ENCODE results near the gene FARSB.
"Not testable (repeated sequence)": the region's sequence is repeated elsewhere in the genome, so short reads cannot be mapped to it uniquely, and the experiment has no call there.

The FARSB gene

DNA sequence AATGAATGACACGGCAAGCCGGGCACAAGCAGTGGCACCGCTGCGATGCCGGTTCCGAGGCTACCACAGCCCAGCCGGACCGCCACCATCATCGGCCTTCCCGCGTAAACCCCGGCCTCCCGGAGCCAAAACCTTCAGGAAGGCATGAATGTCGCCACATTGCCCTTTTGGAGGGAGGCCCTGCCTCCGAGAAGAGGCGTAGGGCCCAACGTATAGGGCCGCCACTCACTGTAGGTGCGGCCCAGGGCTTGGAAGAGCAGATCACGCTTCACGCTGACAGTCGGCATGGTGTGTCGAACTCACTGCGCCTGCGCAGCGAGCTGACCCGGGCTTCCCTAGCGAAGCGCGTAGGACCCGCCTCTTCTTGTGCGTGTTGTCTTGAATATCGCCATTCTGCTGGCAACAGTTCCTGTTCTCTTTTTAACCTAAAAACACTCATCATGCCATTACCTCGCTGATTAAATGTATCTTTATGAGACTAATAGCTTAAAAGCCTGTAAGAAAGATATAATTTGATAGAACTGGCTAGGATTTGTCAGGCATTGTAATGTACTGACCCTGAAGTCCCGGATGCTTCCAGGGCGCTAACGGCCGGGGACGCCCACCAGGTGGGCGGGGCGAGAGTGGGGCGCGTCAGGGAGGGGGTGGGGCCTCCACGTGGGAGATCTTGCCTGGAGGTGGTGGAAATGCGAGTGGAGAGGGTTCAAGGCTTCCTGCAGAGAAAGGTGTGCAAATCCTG, at the start of gene FARSB:
FARSB (minus strand) TSS at position 306 of the 739 bp plus-strand sequence; CDS start at position 287, 19 bp downstream.
- peak; percentile 95 for DNase-seq (ENCODE audit: low spot score)

DNA sequence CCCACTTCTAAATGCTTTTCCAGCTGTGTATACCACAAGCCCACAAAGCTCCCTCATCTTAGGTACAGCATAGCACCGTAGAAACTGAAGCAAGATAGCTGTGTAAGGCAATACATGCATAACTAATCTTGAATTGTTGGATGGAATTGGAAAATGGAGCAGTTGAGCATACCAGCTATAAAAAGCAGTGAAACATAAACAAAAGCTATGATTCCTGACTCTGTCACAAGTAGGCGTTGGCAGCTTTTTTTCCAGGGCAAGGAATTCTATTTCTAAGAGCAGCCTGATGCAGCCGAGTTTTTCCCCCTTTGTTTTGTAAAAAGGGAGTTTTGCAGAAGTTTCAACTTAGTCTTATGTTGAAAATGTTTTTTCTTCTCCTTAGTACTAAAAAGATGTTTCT, 48.0 kb upstream of the FARSB start:
- peak; percentile 49 for DNase-seq (ENCODE audit: low spot score)

DNA sequence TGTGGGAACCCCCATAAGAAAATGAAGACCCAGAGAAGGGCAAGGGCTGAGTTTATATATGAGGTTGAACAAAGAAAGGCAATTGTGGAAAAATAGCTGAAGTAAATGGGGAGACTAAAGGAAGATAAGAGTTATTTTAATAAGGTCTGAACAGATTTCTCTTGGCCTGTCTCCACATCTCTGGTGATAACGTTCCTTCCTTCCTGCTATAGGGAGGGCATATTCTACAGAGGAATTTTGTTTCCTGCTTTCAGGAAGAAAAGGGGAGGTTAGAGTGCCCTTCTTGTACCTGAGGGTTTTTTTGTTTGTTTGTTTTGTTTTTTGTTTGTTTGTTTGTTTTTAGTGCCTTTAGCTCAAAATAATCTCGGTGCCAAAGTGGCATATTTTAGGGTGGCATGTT, 47.2 kb upstream of the FARSB start:
- no peak for DNase-seq (ENCODE audit: low spot score)

DNA sequence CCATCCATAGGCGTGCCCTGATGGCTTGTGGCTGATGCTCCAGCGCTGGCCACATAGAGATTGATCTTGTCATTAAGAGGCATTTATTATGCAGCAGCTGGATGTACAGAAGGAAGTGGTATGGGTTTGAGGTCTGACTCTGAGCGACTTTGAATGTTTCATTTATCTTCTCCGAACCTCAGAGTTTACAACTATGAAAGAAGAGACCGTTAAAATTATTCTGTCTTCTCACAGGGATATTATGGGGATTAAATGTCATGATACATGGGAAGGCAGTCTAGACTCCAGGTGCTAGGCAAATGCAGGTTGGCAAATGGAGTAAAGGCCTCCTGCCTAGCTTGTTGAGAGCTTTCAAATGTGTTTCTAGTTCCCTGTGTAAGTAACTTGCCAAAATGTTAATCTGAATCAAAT, 45.8 kb upstream of the FARSB start:
- DNase-seq (ENCODE audit: low spot score): no peak

DNA sequence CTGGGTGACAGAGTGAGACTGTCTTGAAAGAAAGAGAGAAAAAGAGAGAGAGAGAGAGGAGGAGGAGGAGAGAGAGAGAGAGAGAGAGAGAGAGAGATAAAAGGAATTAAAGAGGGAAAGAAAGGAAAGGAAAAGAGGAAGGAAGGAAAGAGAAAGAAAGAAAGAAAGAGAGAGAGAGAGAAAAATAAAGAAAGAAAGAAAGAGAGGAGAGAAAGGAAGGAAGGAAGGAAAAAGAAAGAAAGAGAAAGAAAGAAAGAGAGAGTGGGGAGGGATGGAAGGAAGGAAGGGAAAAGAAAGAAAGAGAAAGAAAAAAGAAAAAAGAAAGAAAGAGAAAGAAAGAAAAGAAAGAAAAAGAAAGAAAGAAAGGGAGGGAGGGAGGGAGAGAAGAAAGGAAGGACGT, 45.3 kb upstream of the FARSB start:
- DNase-seq (ENCODE audit: low spot score): no peak

DNA sequence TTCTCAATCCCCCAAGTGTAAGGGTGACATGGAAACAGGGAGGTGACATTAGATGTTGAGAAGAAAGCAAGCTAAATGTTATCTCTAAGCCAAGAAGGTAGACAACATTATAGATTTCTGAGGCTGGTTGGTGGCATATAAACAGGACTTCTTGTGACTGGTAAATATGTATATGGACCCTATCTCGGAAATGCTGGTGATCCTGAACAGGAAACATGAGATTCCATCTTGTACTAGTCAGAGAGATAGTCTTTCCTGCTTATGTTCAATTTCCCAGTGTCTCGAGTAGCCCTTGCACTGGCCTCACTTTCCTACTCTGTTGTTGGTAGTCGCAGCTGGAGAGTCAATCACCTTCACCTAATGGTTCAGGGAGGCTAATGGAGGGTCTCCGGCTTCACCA, 42.4 kb upstream of the FARSB start:
- no peak for DNase-seq (ENCODE audit: low spot score)

DNA sequence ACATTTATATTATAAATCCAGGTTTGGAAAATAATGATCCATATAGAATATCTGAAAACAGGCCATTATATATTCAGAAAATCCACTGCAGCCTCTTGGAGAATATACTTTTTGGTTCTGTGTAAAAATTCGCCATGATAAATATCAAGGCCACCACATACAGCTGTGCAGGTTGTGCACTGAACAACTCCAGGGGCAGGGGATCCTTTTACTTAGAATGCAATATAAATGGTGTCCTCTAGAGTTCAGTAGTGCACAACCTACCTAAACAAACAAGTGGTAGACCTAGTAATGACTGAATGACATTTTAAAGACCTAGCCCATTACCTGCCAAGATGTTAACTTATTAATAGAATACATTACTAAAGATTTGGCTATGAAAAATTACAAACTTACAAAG, 37.9 kb upstream of the FARSB start:
- DNase-seq (ENCODE audit: low spot score): no peak

DNA sequence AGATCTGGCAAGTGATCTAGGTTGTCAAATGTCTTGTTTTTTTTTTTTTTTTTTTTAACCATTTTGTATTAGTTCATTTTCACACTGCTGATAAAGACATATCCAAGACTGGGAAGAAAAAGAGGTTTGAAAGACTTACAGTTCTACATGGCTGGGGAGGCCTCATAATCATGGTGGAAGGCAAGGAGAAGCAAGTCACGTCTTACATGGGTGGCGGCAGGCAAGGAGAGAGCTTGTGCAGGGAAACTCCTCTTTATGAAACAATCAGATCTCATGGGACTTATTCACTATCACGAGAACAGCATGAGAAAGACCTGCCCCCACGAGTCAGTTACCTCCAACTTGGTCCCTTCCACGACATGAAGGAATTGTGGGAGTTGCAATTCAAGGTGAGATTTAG, 37.5 kb upstream of the FARSB start:
- DNase-seq (ENCODE audit: low spot score): not testable (repeated sequence)

DNA sequence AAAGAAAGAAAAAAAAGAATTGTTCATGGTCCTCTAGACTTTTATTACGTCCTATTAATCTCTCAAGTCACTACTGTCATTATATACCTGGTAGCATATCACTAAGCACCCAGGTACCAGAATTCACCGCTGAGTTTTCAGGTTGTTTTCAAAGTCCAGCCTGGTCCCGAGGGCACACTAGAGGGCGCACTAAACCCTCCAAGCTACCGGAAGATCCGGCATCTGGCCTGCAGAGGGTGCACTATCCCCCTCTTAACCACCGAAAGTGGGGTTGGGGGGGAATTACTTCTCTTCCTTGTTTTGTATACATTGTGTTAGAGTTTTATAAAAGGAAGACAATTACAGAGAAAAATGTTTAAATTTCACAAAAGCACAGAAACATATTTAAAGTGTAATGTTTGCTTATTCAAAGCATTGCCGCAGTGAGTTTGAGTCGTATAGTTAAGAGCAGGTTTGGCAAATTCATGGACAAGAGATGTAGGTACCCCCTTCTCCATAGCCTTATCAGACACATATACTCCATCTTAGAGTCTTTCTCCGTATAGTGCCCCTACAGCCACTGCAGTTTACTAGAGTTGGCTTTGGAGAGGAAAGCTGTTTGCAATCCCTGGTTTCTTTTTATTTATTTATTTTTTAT, 34.8 kb upstream of the FARSB start:
- peak; percentile 76 for DNase-seq (ENCODE audit: low spot score)

DNA sequence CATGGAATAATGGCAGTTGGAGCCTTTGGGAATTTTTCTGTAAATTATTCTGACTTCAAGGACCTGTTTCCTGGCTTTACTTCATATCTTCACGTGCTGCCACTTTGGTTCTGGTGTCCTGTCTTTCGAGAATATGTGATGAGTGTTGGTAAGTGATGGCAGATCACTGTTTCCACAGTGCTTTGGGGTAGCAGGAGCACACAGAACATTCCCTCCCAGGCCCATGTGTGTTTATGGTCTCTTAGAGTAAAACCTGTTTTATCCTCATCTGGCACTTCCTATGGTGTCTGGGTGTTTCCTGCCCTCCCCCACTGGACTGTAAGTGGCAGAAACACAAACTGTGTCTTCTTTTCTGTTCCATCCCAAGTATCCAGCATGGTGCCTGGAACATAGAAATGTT, 33.4 kb upstream of the FARSB start:
- no peak for DNase-seq (ENCODE audit: low spot score)

DNA sequence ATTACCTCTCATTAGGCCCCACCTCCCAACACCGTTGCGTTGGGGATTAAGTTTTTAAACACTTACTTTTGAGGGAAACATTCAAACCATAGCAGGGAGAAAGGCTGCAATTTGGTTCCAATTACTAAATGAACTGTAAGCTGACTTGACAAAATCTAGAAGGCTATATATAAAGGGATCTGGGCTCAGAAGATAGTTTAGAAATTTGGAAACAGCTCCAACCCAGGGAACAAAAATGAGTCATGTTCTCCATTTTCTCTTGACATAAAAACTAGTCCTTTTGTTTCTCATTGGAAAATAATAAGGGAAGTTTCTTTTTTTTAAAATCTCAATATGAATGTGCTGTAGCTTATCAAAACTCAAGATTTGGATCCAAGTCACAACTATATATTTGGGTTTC, 33.0 kb upstream of the FARSB start:
- DNase-seq (ENCODE audit: low spot score): no peak

DNA sequence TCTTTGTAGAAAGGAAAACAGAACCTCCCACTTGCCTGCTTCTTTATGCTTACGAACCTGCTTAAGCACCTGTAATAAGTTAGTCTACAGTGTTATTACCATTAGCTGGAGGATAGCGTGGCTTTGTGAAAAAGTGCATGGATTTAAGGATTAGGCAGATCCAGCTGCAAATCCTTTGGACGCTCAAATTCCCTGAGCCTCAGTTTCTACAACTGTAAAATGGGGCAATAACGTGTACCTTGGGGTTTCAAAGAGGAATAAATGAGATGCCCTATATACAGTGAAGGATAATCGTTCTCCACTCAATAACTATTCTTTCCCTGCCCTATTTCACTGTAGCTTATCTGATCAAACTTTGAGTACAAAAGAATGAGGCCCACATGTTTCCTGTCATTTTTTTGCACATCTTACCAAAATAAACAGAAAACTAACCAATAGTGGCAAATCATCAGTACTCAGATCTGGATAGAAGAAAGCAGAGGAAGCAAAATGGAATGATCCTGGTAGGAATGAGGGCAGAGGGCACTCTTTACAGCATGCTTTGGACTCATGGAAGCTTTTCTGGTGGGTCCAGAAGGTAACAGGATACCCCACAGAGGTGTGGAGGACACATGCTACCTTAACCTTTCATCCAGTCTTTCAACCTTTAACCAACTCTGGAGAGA, 30.3 kb upstream of the FARSB start:
- DNase-seq (ENCODE audit: low spot score): no peak

DNA sequence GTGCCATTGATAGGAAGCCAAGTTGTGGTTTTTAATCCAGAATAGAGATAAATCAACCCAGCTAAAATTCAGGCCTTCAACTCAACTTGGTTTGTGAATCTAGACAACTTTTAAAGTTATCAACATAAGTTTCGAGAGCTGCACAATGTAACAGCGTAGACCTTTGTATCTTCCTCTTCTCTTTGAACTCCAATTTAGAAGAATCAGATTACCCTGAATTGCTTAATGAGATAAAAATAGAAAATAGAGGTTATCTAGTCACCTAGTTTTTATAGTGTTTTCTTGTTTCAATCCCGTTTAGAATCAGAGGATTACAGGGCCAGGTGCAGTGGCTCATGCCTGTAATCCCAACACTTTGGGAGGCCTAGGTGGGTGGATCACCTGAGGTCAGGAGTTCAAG, 27.9 kb upstream of the FARSB start:
- DNase-seq (ENCODE audit: low spot score): no peak

DNA sequence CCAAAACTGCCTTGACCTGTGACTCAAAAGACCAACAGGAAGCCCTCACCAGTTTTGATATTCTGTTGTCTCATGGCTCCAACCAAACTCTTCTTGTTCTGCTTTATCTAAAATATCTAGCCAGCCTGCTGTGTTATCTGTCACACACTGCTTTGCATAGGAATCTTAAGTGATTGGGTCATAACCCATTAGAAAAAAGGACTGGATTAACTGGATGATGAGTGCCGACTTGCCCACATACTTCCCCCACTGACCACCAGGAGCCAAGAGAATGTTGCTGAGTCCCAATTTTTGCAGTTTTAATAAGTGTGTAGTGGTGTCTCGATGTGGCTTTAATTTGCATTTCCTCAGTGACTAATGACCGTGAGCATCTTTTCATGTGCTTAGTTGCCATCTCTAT, 22.1 kb upstream of the FARSB start:
- no peak for DNase-seq (ENCODE audit: low spot score)

DNA sequence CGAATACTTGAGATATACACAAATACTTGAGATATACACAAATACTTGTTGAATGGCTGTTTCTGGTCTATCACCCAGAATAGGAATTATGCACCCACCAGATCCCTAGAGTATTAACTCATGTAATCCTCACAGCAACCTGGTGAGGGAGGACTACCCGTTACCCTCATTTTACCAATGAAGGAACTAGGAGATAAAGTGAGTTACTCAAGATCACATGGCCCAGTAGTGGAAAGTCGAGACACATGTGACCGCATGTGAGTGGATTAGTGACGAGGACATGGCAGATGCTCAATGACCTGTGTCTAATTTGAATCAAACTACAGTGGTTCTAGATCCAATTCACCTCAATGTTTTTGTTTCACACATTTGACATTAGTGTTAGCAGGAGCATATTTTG, 18.0 kb upstream of the FARSB start:
- DNase-seq (ENCODE audit: low spot score): no peak

DNA sequence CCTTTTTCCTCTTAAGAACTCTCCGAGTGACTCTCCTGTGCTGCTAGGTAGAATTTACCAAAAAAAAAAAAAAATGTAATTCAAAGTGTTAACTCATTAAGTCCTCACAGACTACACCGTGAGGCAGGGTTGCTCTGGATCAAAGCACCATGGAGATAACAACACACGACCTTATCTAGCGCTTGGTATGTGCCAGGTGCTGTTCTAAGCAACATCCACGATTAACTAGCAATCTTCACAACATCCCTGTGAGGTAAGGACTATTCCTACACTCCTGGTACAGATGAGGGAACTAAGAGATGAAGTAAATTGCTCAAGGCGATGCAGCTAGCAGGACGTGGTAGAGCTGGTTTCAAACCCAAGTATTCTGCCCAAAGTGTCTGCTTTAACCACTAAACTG, 17.4 kb upstream of the FARSB start:
- no peak for DNase-seq (ENCODE audit: low spot score)

DNA sequence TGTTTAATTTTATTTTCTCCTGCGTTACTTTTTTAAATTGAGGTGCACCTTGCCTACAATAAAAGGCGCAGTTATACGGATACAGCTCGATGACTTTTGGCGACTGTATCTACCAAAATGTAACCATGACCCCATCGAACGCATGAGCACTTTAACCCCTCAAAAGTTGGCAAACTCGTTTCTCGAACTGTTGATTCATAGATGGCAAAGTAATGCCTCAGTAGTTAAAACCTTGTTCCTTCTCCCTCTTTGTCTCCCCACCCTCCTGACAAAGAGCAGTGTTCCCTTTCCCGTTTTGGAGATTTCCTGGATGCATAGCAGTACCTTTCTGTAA, 16.1 kb upstream of the FARSB start:
- no peak for DNase-seq (ENCODE audit: low spot score)

DNA sequence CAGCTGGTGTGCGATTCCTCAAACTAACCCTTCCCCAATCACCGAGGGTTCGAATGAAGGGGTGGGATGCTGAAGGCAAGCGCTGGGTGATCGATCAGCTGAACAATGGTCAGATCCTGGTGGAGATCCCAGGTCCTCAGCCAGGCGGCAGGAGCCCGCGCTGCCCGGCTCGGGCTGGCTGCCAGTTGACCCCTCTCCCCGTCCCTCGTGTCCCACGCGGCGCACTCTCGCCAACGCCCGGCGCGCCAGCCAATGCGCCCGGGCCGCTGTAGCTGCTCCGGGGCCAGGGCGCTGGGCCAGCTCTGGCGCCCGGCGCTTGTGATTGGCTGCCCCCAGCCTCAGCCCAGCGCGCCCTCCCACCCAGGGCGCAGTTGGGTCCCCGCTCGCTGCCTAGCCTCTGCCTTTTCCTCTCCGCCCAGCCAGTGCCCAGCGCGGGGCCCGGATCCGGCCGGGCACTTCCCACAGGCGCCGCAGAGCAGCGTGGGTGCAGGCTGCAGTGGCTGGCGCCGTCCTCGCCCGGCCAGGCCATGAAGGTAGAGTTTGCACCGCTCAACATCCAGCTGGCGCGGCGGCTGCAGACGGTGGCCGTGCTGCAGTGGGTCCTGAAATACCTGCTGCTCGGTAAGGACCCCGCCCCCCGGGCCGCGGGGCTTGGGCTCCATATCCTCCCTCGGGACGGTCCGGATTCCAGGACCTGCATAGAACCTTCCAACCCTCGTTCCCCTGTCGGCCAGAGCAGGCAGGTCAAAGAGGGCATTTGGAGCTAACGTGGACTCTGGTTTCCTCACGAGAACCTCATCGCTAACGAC, 15.6 kb upstream of the FARSB start, which contains the start of gene MOGAT1:
MOGAT1 (plus strand) TSS at position 400 of the 809 bp plus-strand sequence; CDS start at position 528, 128 bp downstream.
- DNase-seq (ENCODE audit: low spot score): peak; percentile 35

DNA sequence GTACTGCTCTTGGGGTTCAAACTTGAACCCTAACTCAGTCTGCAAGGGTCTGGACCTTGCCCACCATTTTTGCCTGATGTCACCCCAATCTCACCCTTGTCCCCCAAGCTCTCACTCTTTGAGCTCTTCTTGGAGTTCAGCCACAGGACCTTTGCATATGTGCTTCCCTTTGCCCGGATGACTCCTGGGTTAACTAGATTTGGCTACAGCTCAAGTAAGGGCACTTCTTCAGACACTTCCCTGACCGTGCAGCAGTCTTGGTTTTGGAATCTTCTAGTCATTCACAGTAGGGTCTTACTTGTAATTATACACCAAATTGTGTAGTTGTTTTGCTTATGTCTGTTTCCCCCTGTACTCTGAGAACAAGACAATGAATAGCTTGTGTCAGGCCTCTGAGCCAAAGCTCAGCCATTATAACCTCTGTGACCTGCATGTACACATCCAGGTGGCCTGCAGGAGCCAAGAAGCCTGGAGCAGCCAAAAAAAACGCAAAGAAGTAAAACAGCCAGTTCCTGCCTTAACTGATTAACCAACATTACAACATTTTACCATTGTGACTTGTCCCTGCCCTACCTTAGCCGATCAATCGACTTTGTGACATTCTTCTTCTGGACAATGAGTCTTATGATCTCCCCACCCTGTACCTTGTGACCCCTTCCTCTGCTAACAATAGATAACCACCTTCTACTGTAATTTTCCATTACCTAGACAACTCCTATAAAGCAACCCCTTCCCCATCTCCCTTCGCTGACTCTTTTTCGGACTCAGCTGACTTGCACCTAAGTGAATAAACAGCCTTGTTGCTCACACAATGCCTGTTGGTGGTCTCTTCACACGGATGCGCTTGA, 14.5 kb upstream of the FARSB start:
- no peak for DNase-seq (ENCODE audit: low spot score)

DNA sequence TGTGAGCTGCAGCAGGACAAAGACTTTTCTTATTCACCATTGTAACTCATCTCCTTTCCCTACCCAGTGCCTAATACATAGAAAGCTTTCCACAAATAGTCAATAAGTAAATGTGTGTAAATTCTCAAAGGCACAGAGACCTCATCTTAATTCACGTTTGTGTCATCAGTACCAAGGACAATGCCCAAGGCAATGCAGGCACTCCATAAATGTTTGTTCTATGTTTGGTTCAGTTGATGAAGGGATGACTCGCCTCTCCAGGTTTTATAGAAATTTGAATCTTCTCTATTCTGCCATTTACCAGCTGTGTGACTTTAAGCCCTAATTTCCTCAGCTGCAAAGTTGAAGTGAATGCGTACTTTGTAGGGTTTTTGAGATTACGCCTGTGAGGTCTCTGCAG, 13.5 kb upstream of the FARSB start:
- no peak for DNase-seq (ENCODE audit: low spot score)

DNA sequence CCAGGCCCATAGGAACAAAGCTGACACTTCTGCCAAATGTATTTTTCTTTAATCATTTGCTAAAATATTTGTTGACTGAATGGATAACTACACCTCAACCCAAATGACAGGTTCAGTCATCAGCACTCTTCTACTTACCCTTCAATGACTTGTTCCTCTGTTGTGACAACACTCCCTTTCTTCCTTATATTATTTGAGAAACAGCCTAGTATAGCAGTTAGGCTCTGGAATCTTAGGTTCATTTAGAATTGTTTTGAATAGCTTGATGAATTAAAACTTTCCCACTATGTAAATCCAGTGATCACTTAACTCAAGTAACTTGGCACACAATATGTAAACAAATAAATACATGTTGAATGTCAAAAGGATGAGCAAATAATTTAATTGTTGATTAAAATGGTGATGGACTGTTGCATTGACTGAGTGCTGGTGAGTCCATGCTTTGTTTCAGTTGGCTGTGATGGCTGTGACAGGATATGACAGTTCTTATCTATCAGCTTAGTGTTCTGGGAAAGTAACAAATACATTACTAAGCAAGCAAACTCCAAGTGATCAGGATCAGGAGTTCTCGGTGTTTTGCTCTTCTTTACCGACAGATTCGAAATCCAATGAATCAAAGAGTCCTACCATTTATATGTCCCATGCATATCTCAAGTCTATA, 12.7 kb upstream of the FARSB start:
- DNase-seq (ENCODE audit: low spot score): no peak
